Esophagus muscularis mucosa (tissue), 4 donors: ENCODE data around the gene RILPL1. TPM values are rescaled to one million over a fixed set of nuclear protein-coding genes. Genes with fewer than 3 reads are reported as not detected.

Experiments
- DNase-seq: peaks from one replicate; pipeline ENCODE4 v3.0.0-alpha.2; 2017; ENCODE audit errors: extremely low spot score
- H3K27ac ChIP-seq, 4 donors: fragments of 200-600 bp; sonication (generic); replicated peaks in 1 of 4; 1 replicate in 3 of 4; 2 replicates in 1 of 4; pipeline ENCODE4 v1.5.1; 2016 to 2019; ENCODE audit warnings: mild to moderate bottlenecking in 1 of 4
- H3K27me3 ChIP-seq, 4 donors: fragments of 200-600 bp; sonication (generic); one replicate each; pipeline versions ENCODE4 v1.5.1 to v1.6.0; 2016 to 2019
- H3K36me3 ChIP-seq, 4 donors: fragments of 200-600 bp; sonication (generic); one replicate each; pipeline ENCODE4 v1.5.1; 2016 to 2019
- H3K4me1 ChIP-seq, 4 donors: fragments of 200-600 bp; sonication (generic); one replicate each; pipeline ENCODE4 v1.5.1; 2016 to 2019
- H3K4me3 ChIP-seq, 4 donors: fragments of 200-600 bp; sonication (generic); 1 replicate in 2 of 4; 2 replicates in 2 of 4; pipeline ENCODE4 v1.5.1; 2016 to 2019; ENCODE audit warnings: mild to moderate bottlenecking in 4 of 4, moderate library complexity in 1 of 4
- H3K9me3 ChIP-seq, 4 donors: fragments of 200-600 bp; sonication (generic); 1 replicate in 3 of 4; 2 replicates in 1 of 4; pipeline ENCODE4 v1.5.1; 2016 to 2019
- EP300 ChIP-seq: sonication (generic); formaldehyde crosslinking; IDR thresholded peaks from one replicate; pipeline ENCODE4 v1.6.1; 2017; ENCODE audit warnings: antibody characterized with exemption
- POLR2A ChIP-seq: fragments of 450-650 bp; IDR thresholded peaks from one replicate; pipeline ENCODE4 v1.6.1; 2017; ENCODE audit warnings: antibody characterized with exemption, moderate library complexity, mild to moderate bottlenecking, low read depth
- POLR2AphosphoS5 ChIP-seq, 2 donors: sonication (generic); formaldehyde crosslinking; IDR thresholded peaks; one replicate each; pipeline ENCODE4 v1.6.1; 2017; ENCODE audit warnings: antibody characterized with exemption in 2 of 2
- WGBS: methylation state at CpG from one replicate; pipeline ENCODE4 v1.1.5; 2018; 5-methylcytosine and 5-hydroxymethylcytosine counted together
- intact Hi-C: fragments of 100-400 bp; cut with DNase I; formaldehyde crosslinking; loops from one replicate; pipeline ENCODE4 v1.15.1; 2023
- total RNA-seq, 4 donors: library from RNA; depleted of rRNA; stranded (reverse); fragments of >200 nt; gene quantifications; one replicate each; pipeline versions ENCODE4 v1.1.0 to v1.2.1, GENCODE V29; 2016
- TF ChIP-seq, protein P1 (sequence below), 3 experiments: fragments of 200-600 bp in 2 of 3; fragments of 450-650 bp in 1 of 3; sonication (generic) in 2 of 3; IDR thresholded peaks; one replicate each; pipeline ENCODE4 v1.5.1; 2017 to 2019; ENCODE audit warnings: antibody characterized with exemption in 3 of 3, mild to moderate bottlenecking in 2 of 3, moderate library complexity in 1 of 3

Gene RILPL1
- total RNA-seq, 4 donors from 2014 or later: 19.9 to 54.4 (median 38.4) TPM

DNA sequence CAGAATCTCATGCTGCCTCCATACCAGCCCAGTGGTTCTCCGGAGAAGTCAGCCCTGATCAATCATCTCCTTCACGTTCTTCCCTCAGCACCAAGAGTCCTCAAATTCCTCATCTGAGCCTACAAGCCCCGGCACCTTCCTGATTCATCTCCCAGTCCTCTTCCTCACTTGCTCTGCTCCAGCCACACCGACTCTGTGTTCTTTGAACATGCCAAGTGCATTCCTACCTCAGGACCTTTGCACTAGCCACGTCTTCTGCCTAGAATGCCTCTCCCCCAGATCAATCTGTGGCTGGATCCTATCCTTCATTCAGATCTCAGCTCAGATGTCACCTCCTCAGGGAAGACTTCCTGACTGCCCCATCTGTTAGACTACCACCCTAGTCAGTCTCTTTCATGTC lies 4.7 kb downstream of the RILPL1 start:
- Histone ChIP-seq H3K27me3 (no peaks in the 10 kb centered on the region), H3K9me3 (no peaks in the 10 kb centered on the region), H3K4me3 (no peak overlapping the region), H3K4me1 (peaks cover 32 to 47% (median 35%) of the 10 kb centered on the region in 4 donors), H3K36me3 (peaks cover 3 to 23% (median 12%) of the 10 kb centered on the region in 4 donors), H3K27ac (no peak overlapping the region)
- intact Hi-C loops: no loop called here
- no peak for DNase-seq
- TF ChIP-seq, protein P1, sequence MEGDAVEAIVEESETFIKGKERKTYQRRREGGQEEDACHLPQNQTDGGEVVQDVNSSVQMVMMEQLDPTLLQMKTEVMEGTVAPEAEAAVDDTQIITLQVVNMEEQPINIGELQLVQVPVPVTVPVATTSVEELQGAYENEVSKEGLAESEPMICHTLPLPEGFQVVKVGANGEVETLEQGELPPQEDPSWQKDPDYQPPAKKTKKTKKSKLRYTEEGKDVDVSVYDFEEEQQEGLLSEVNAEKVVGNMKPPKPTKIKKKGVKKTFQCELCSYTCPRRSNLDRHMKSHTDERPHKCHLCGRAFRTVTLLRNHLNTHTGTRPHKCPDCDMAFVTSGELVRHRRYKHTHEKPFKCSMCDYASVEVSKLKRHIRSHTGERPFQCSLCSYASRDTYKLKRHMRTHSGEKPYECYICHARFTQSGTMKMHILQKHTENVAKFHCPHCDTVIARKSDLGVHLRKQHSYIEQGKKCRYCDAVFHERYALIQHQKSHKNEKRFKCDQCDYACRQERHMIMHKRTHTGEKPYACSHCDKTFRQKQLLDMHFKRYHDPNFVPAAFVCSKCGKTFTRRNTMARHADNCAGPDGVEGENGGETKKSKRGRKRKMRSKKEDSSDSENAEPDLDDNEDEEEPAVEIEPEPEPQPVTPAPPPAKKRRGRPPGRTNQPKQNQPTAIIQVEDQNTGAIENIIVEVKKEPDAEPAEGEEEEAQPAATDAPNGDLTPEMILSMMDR (IDR thresholded peaks at IDR 0.05): no peak
- no peak for TF ChIP-seq EP300
- no peak for TF ChIP-seq POLR2AphosphoS5 (IDR thresholded peaks at IDR 0.05)
- no peak for TF ChIP-seq POLR2A
- 95% methylated on average over 5 of the region's 5 CpGs for WGBS

DNA sequence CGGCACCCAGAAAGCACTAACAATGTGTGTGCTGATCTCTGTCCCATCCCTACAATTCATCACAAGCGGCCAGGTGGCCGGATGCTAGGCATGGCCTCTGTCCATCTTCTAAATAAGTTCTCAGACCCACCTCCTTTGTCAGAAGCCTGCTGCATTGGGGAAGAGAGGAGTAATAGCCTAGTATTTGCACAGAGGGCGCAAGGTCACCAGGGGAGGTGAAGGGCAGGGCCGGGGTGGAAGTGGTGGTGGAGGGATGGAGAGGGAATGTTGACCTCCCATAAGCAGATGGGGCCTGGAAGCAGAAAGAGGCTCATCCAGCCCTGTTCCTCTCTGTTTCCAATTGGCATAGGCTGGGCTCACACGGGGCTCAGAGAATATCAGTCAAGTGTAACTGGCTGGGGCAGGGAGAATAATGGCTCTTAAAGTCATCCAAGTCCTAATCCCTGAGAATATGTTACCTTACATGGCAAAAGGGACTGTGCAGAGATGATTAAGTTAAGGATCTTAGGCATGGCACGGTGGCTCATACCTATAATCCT lies 6.9 kb downstream of the RILPL1 start:
- peaks cover 26 to 45% (median 34%) of the 10 kb centered on the region in 4 donors for H3K36me3 ChIP-seq

DNA sequence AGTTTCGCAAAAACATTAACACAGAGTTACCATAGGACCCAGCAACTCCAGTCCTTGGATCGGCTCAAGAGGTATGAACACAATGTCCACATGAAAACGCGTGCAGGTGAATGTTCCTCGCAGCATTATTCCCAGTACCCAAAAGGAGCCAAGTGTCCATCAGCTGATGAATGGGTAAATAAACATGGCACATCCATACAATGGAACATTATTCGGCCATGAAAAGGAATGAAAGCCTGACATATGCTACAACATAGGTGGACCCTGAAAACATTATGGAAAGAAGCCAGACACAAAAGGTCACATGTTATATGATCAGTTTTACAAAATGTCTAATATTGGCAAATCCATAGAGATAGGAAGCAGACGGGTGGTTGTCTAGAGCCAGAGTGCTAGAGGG lies 9.1 kb downstream of the RILPL1 start:
- H3K27ac ChIP-seq: no peak overlapping the region
- H3K27me3 ChIP-seq: no peaks in the 10 kb centered on the region
- H3K4me3 ChIP-seq: no peak overlapping the region
- peaks cover 26 to 55% (median 46%) of the 10 kb centered on the region in 4 donors for H3K36me3 ChIP-seq
- 98% methylated on average over 7 of the region's 7 CpGs for WGBS
- peaks cover 9 to 27% (median 16%) of the 10 kb centered on the region in 4 donors for H3K4me1 ChIP-seq
- no peak for TF ChIP-seq EP300
- TF ChIP-seq, protein P1 (IDR thresholded peaks at IDR 0.05): no peak
- TF ChIP-seq POLR2A: no peak
- no peak for TF ChIP-seq POLR2AphosphoS5 (IDR thresholded peaks at IDR 0.05)
- no peak for DNase-seq
- intact Hi-C loops: no loop called here
- no peaks in the 10 kb centered on the region for H3K9me3 ChIP-seq

More for the DNA sequence above, 6.9 kb downstream of the RILPL1 start:
- intact Hi-C loops: no loop called here
- DNase-seq: no peak
- Histone ChIP-seq H3K27ac (no peak overlapping the region), H3K9me3 (no peaks in the 10 kb centered on the region), H3K27me3 (no peaks in the 10 kb centered on the region), H3K4me3 (no peak overlapping the region), H3K4me1 (peaks cover 18 to 32% (median 26%) of the 10 kb centered on the region in 4 donors)
- no peak for TF ChIP-seq POLR2A
- no peak for TF ChIP-seq EP300
- TF ChIP-seq POLR2AphosphoS5 (IDR thresholded peaks at IDR 0.05): no peak
- TF ChIP-seq, protein P1 (IDR thresholded peaks at IDR 0.05): no peak
- 50% methylated on average over 7 of the region's 7 CpGs for WGBS

DNA sequence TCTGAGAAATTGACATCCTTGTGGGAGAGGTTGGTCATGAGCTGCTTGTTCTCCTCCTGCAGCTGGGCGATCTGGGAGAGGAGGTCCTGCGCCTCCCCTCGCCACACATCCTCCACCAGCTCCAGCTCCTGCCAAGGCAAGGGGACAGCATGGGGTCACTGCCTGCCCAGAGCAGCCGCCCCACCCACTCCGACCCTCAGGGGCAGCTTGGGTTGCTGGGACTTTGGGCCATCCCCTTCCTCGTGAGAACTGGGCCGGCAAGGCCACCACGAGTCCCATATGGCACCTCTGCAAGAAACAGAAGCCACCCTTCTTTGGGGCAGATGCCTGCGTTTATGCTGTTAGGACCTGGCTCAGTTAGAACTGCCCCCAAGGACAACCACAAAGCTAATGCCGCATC lies 10.0 kb downstream of the RILPL1 start:
- no peaks in the 10 kb centered on the region for H3K9me3 ChIP-seq
- H3K4me3 ChIP-seq: no peak overlapping the region
- DNase-seq: no peak
- WGBS: 83% methylated on average over 5 of the region's 10 CpGs
- peaks cover 28 to 61% (median 45%) of the 10 kb centered on the region in 4 donors for H3K36me3 ChIP-seq
- H3K27me3 ChIP-seq: no peaks in the 10 kb centered on the region
- TF ChIP-seq EP300 (no peak), POLR2A (no peak), POLR2AphosphoS5 (IDR thresholded peaks at IDR 0.05) (no peak)
- TF ChIP-seq, protein P1 (IDR thresholded peaks at IDR 0.05): no peak
- H3K27ac ChIP-seq: no peak overlapping the region
- H3K4me1 ChIP-seq: peaks cover 18 to 36% (median 21%) of the 10 kb centered on the region in 4 donors
- intact Hi-C loops: no loop called here

DNA sequence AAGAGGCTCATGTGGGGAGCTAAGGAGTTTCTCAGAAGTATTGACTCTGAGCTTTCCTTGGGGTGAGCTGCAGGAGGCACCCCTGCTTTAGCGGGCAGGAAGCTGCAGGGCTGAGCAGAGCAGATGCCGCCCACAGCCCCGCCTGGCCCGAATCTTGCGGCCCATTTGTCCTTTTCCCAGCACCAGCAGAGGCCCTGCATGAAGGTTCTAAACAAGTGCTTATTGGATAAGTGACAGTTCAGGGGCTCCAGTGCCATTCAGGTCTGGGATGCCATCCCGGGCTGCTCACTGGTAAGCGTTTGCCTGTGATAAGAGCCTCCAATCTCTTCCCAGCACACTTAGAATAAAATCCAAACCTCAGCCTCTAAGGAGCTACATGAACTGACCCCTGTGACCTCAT lies 11.4 kb downstream of the RILPL1 start:
- Histone ChIP-seq H3K9me3 (no peaks in the 10 kb centered on the region), H3K4me3 (no peak overlapping the region), H3K36me3 (peaks cover 42 to 69% (median 53%) of the 10 kb centered on the region in 4 donors), H3K27me3 (no peaks in the 10 kb centered on the region), H3K4me1 (peaks cover 21 to 37% (median 22%) of the 10 kb centered on the region in 4 donors), H3K27ac (no peak overlapping the region)
- no peak for DNase-seq
- intact Hi-C loops: no loop called here
- WGBS: 89% methylated on average over 7 of the region's 7 CpGs
- TF ChIP-seq POLR2AphosphoS5 (IDR thresholded peaks at IDR 0.05): no peak
- no peak for TF ChIP-seq POLR2A
- TF ChIP-seq, protein P1 (IDR thresholded peaks at IDR 0.05): no peak
- TF ChIP-seq EP300: no peak
